GM21526 (cell line): ENCODE measurements around the gene CD8A.
"Not testable (repeated sequence)": the region's sequence is repeated elsewhere in the genome, so short reads cannot be mapped to it uniquely, and the experiment has no call there.

Experiments used
- ATAC-seq: cut with Tn5 transposase; IDR thresholded peaks from one replicate; pipeline ENCODE4 v1.9.1; 2021; ENCODE audit warnings: moderate library complexity; ENCODE audit not compliant: unreplicated experiment, low FRiP score

CD8A gene

DNA sequence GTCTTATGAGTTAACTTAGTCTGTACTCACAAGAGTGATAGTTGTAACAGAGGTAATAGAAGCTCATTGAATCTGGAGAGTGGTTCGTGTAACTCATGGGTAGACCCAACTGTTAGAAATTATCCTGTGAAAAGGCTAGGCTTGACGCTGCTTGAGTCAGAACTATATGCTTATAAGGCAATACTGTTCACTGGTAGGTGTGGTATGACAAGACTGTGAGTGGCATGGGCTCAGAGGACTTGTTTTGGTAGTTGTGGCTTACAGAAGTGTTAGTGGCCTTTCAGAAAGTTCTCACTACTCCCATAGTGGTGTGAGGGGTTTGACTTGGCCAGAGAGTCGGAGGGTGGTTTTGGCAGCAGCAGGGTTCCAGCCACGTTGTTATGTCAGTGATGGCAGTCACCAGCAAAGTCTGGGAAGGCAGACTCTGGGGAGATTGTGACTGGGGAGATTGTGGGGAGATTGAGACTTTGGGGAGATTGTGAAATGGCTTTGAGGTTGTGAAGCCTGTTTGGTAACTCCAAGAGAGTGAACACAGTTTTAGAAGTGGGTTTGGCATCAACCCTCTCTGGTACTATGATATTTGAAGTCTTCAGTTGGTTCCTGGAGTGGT is 48.7 kb downstream of the CD8A start:
- ATAC-seq, result not testable (repeated sequence)

- not testable (repeated sequence) for ATAC-seq
These were observed 50.8 kb downstream of the CD8A start for GRCh38 chr2:86739889-86740288.

DNA sequence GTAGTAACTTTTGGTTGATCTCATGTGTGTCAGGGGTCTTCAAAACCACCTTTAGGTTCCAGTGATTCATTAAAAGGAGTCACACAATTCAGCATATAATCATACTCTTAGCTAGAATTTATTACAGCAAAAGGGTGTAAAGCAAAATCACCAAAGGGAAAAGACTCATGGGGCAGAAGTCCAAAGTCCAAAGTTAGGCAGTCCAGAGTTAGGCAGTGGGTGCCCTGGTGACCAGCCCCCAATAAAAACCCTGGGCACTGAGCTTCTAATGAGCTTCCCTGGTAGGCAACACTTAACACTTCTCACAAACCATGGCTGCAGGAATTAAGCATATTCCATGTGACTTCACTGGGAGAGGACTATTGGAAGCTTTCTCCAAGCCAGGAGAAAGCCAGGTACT is 51.2 kb downstream of the CD8A start:
- ATAC-seq, result not testable (repeated sequence)

DNA sequence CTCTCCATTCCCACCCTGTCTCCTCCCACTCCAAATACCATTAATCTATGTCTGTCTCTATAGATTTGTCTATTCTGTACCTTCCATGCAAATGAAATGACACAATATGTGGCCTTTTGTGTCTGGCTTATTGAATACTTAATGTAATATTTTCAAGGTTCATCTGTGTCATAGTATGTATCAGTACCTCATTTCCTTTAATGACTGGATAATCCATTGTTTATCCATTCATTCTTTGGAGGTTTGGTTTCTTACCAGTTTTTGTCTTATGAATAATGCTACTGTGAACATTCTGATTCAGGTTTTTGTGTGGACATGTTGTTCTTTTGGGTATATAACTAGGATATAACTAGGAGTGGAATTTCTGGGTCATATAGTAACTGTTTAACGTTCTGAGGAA is 55.8 kb downstream of the CD8A start:
- ATAC-seq, result not testable (repeated sequence)
